Nephron (organoid): Measurements from ENCODE around the gene ZNF138.

Experiments
- H3K27ac Mint-ChIP-seq, 3 experiments: 2 replicates each; pipeline ENCODE4 v1.8.0; 2020; ENCODE audit warnings: mixed read lengths in 3 of 3, mild to moderate bottlenecking in 2 of 3, moderate library complexity in 1 of 3
- H3K27me3 Mint-ChIP-seq: 2 replicates; pipeline ENCODE4 v1.8.0; 2021; ENCODE audit warnings: low read depth, mild to moderate bottlenecking, moderate library complexity, mixed read lengths
- H3K36me3 Mint-ChIP-seq: 2 replicates; pipeline ENCODE4 v1.8.0; 2020; ENCODE audit warnings: low read depth, mixed read lengths
- H3K4me1 Mint-ChIP-seq: 2 replicates; pipeline ENCODE4 v1.8.0; 2020; ENCODE audit warnings: mixed read lengths
- H3K4me3 Mint-ChIP-seq, 3 experiments: 2 replicates each; pipeline ENCODE4 v1.8.0; 2020; ENCODE audit warnings: mild to moderate bottlenecking in 3 of 3, mixed read lengths in 3 of 3, moderate library complexity in 2 of 3
- H3K9me3 Mint-ChIP-seq: 2 replicates; pipeline ENCODE4 v1.8.0; 2020; ENCODE audit warnings: mixed read lengths
- TF ChIP-seq, protein P1 (sequence below), 3 experiments: fragments of 200-600 bp; sonication (generic); IDR thresholded peaks; one replicate each; pipeline ENCODE4 v1.5.0; 2021; ENCODE audit warnings: antibody characterized with exemption in 3 of 3; ENCODE audit not compliant: unreplicated experiment in 3 of 3

Gene ZNF138

DNA sequence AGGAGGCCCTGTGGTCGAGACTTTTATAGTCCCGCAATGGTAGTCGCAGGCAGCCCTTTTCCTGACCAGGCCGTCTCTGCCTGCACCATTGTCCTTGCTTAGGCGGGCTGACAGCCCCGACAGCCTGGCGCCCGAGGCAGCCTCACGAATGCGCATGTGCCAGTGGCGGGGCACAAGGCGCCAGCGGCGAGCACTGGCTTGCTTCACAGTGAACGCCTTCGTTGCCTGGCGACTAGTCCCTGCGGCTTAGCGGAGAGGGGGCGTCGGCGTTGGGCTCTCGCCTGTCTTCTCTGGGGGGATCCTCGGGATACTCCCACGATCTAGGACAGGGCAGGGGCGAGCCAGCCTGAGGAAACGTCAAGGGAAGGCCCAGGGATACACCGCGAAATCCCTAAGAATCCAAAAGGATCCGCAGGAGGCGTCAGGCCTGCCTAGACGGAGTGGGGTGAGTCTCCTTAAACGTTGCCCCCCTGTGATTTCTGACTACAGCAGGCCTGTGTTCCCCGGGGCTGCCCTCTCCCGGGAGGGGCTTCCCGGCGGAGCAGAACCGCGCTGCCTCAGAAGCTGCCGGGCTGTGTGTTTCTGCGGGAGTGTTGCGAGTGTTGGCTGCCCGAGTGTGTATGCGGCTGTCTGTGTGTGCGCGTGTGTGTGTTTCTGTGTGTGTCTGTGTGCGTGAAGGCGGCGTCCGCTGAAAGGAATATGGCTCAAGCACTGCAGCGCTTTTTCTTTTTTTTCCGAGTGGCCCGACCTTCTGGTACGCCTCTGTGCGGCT is 88.3 kb downstream of the ZNF138 start:
- Mint-ChIP-seq H3K27ac (no peak overlapping the region), H3K36me3 (no peaks in the 10 kb centered on the region), H3K9me3 (peaks cover 31% of the 10 kb centered on the region), H3K4me3 (no peak overlapping the region), H3K27me3 (peaks cover 30% of the 10 kb centered on the region), H3K4me1 (no peaks in the 10 kb centered on the region)
- TF ChIP-seq, protein P1, sequence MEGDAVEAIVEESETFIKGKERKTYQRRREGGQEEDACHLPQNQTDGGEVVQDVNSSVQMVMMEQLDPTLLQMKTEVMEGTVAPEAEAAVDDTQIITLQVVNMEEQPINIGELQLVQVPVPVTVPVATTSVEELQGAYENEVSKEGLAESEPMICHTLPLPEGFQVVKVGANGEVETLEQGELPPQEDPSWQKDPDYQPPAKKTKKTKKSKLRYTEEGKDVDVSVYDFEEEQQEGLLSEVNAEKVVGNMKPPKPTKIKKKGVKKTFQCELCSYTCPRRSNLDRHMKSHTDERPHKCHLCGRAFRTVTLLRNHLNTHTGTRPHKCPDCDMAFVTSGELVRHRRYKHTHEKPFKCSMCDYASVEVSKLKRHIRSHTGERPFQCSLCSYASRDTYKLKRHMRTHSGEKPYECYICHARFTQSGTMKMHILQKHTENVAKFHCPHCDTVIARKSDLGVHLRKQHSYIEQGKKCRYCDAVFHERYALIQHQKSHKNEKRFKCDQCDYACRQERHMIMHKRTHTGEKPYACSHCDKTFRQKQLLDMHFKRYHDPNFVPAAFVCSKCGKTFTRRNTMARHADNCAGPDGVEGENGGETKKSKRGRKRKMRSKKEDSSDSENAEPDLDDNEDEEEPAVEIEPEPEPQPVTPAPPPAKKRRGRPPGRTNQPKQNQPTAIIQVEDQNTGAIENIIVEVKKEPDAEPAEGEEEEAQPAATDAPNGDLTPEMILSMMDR (IDR thresholded peaks at IDR 0.05; ENCODE audit: unreplicated experiment in 3 of 3): no peak
